K562 (cell line): ENCODE results near the gene CNP. TPM values are rescaled to one million over a fixed set of nuclear protein-coding genes. Genes with fewer than 3 reads are reported as not detected.
"Not testable (repeated sequence)": the region's sequence is repeated elsewhere in the genome, so short reads cannot be mapped to it uniquely, and the experiment has no call there.

ENCODE experiments used
- ATAC-seq: fragments of 200-7000 bp; cut with Tn5 transposase; 3 replicates; pipeline ENCODE4 v1.9.1; 2020; ENCODE audit warnings: moderate library complexity
- BruUV-seq: library from RNA; stranded (reverse); fragments of 400-500 nt; replicated peaks from 2 replicates; lab custom pipeline; 2021; lab: Mats Ljungman, UMichigan
- CTCF ChIA-PET: fragments of 300-600 bp; formaldehyde crosslinking; extraction: SDS; loops from one replicate; lab custom pipeline; 2021; ENCODE audit warnings: low intra/inter-chr PET ratio; lab: Yijun Ruan, JAX
- POLR2A ChIA-PET: fragments of 300-600, 350-650 bp; sonication (Branson Sonifier 250); formaldehyde crosslinking; extraction: SDS; loops from one replicate; lab custom pipeline; 2021; ENCODE audit warnings: antibody characterized with exemption, inconsistent platforms; lab: Yijun Ruan, JAX
- DNase-seq, 4 experiments: peaks; one replicate each; pipeline versions ENCODE4 v3.0.0 to v3.0.0-alpha.2; 2011 to 2018; ENCODE audit warnings: low spot score in 3 of 4, mixed read lengths in 3 of 4; ENCODE audit errors: extremely low read depth in 1 of 4
- FAIRE-seq: peaks from 2 replicates; lab custom pipeline; 2011; peaks lifted over from hg19 to GRCh38; lab: Jason Lieb, UNC
- H2AFZ ChIP-seq: 2 replicates; pipeline ENCODE4 v1.6.0; 2011; ENCODE audit warnings: low read depth, low read length, control low read depth, inconsistent platforms
- H3K27ac ChIP-seq: fragments of 200-600 bp; 3 replicates; pipeline ENCODE4 v1.8.0; 2011; ENCODE audit warnings: low read depth, mild to moderate bottlenecking, control low read depth, inconsistent platforms, low read length, moderate library complexity, mixed read lengths; ENCODE audit errors: extremely low read depth
- H3K27me3 ChIP-seq, 2 experiments: fragments of 300-600 bp in 1 of 2; 2 replicates in 1 of 2; 3 replicates in 1 of 2; pipeline versions ENCODE4 v1.6.0 to v1.8.0; 2011; ENCODE audit warnings: inconsistent platforms in 2 of 2, low read length in 2 of 2, mild to moderate bottlenecking in 1 of 2, mixed read lengths in 1 of 2, moderate library complexity in 1 of 2; ENCODE audit not compliant: control insufficient read depth in 2 of 2, insufficient read depth in 2 of 2
- H3K36me3 ChIP-seq: fragments of 300-600 bp; 3 replicates; pipeline ENCODE4 v1.8.0; 2011; ENCODE audit warnings: mild to moderate bottlenecking, low read length, inconsistent platforms; ENCODE audit not compliant: control insufficient read depth, insufficient read depth
- H3K4me1 ChIP-seq, 2 experiments: fragments of 200-600 bp in 1 of 2; replicated peaks in 1 of 2; 2 replicates in 1 of 2; 3 replicates in 1 of 2; pipeline versions ENCODE4 v1.5.1 to v1.8.0; 2011; ENCODE audit warnings: inconsistent platforms in 2 of 2, low read length in 2 of 2, mild to moderate bottlenecking in 1 of 2, mixed read lengths in 1 of 2, moderate library complexity in 1 of 2; ENCODE audit not compliant: control insufficient read depth in 2 of 2, insufficient read depth in 2 of 2
- H3K4me2 ChIP-seq: 2 replicates; pipeline ENCODE4 v1.6.1; 2011; ENCODE audit warnings: low read length, control low read depth, inconsistent platforms, mixed read lengths; ENCODE audit not compliant: insufficient read depth
- H3K4me3 ChIP-seq: fragments of 200-600 bp; sonication (generic), shearing (Covaris generic); 2 replicates; pipeline ENCODE4 v1.5.1; 2016; ENCODE audit warnings: control low read depth, inconsistent platforms
- H3K79me2 ChIP-seq: fragments of 200-600 bp; 3 replicates; pipeline ENCODE4 v1.8.0; 2011; ENCODE audit warnings: low read length, inconsistent platforms; ENCODE audit not compliant: control insufficient read depth, insufficient read depth
- H3K9ac ChIP-seq, 2 experiments: 2 replicates each; pipeline versions ENCODE4 v1.6.0 to v1.6.1; 2011; ENCODE audit warnings: low read depth in 2 of 2, low read length in 2 of 2, control low read depth in 1 of 2, inconsistent platforms in 1 of 2, mild to moderate bottlenecking in 1 of 2, mixed read lengths in 1 of 2; ENCODE audit not compliant: insufficient read depth in 1 of 2
- H3K9me1 ChIP-seq: one replicate; pipeline ENCODE4 v1.6.0; 2011; ENCODE audit warnings: inconsistent platforms, mild to moderate bottlenecking, low read length, moderate library complexity; ENCODE audit not compliant: control insufficient read depth, insufficient read depth
- H3K9me3 ChIP-seq: replicated peaks from 2 replicates; pipeline ENCODE4 v1.5.1; 2011; ENCODE audit warnings: low read depth, low read length, inconsistent platforms; ENCODE audit not compliant: control insufficient read depth, insufficient read depth
- H4K20me1 ChIP-seq: replicated peaks from 2 replicates; pipeline ENCODE4 v1.6.1; 2011; ENCODE audit warnings: low read length, inconsistent platforms, mixed read lengths; ENCODE audit not compliant: control insufficient read depth, insufficient read depth
- ATF3 ChIP-seq, 2 experiments: fragments of 450-650 bp in 1 of 2; sonication (generic) in 1 of 2; formaldehyde crosslinking in 1 of 2; IDR thresholded peaks in 1 of 2; conservative IDR thresholded peaks in 1 of 2; 2 replicates each; pipeline versions ENCODE4 v1.6.1 to v1.8.1; 2016 to 2023; ENCODE audit warnings: mild to moderate bottlenecking in 2 of 2, moderate library complexity in 2 of 2, inconsistent platforms in 1 of 2, missing genetic modification reagents in 1 of 2
- CEBPB ChIP-seq: fragments of 450-650 bp; IDR thresholded peaks from 2 replicates; pipeline ENCODE4 v1.6.1; 2016; ENCODE audit warnings: missing genetic modification characterization, missing compliant biosample characterization
- CEBPG ChIP-seq, 3 experiments: fragments of 200-800 bp in 1 of 3; sonication (Bioruptor generic) in 1 of 3; sonication (generic) in 1 of 3; formaldehyde crosslinking in 1 of 3; IDR thresholded peaks in 2 of 3; conservative IDR thresholded peaks in 1 of 3; 2 replicates each; pipeline versions ENCODE4 v1.6.1 to v1.8.0; 2016 to 2022; ENCODE audit warnings: missing compliant biosample characterization in 2 of 3, missing genetic modification characterization in 2 of 3, mild to moderate bottlenecking in 1 of 3, missing genetic modification reagents in 1 of 3
- WGBS: fragments of 100-300 bp; shearing (Covaris generic); methylation state at CpG from one replicate; pipeline ENCODE4 v1.1.6; 2016; ENCODE audit warnings: low coverage, mixed read lengths; ENCODE audit not compliant: insufficient coverage; ENCODE audit errors: missing lambda C conversion rate; 5-methylcytosine and 5-hydroxymethylcytosine counted together
- in situ Hi-C: fragments of 300-500 bp; cut with MboI; formaldehyde crosslinking; loops from 4 replicates; pipeline ENCODE4 v1.15.0; 2018; ENCODE audit warnings: inconsistent platforms, mixed read lengths
- intact Hi-C: fragments of 100-400 bp; cut with micrococcal nuclease; formaldehyde crosslinking; loops from 2 replicates; pipeline ENCODE4 v1.14.2; 2022
- polyA plus RNA-seq, 8 experiments: library from polyadenylated mRNA; depleted of rRNA in 4 of 8; stranded (reverse) in 5 of 8; unstranded in 3 of 8; fragments of >200 nt; fragmentation: Nextera tagmentation in 2 of 8; fragmentation: Illumina TruSeq in 1 of 8; extraction: Ambion mirVana in 2 of 8; extraction: Trizol in 1 of 8; gene quantifications; 2 replicates each; pipeline versions ENCODE4 v1.2.1 to v1.2.3, GENCODE V29; 2011 to 2014; ENCODE audit warnings: inconsistent platforms in 1 of 8, missing spikeins in 1 of 8
- total RNA-seq, 7 experiments: library from RNA; depleted of rRNA in 6 of 7; stranded (reverse); fragments of >200 nt in 6 of 7; fragmentation: Illumina TruSeq in 2 of 7; extraction: Trizol in 2 of 7; gene quantifications; 2 replicates each; pipeline versions ENCODE4 v1.2.1 to v1.2.3, GENCODE V29; 2011 to 2021; ENCODE audit warnings: low replicate concordance in 1 of 7

CNP gene
- total and polyA plus RNA-seq, 9 of the 15 experiments (the other 6 are each of a cell fraction or from before 2014, with no cell fraction given) = 1.7 to 52.0 (median 29.1) TPM

GRCh38 chr17:41931715-41932114 lies 34.9 kb upstream of the CNP start:
- H3K4me2 ChIP-seq, ATAC-seq: not testable (repeated sequence)

More at GRCh38 chr17:41931715-41932114, 34.9 kb upstream of the CNP start:
- DNase-seq; H2AFZ ChIP-seq; in situ Hi-C loops; H3K9me3 ChIP-seq; CTCF ChIA-PET; H4K20me1 ChIP-seq; BruUV-seq; H3K27me3 ChIP-seq; H3K9ac ChIP-seq; FAIRE-seq; H3K9me1 ChIP-seq; H3K4me3 ChIP-seq; H3K27ac ChIP-seq; H3K36me3 ChIP-seq; TF ChIP-seq ATF3 (CRISPR knock-in tag; conservative IDR thresholded peaks at IDR 0.05): not testable (repeated sequence)
- Histone ChIP-seq H3K79me2 (peaks cover 13% of the 10 kb centered on the region; the same call in 2 of the 3 replicates), H3K4me1 (peaks cover 19 to 21% of the 10 kb centered on the region in 2 experiments; a peak in 4 of 5 replicates)
- 82% methylated on average over 4 of the region's 4 CpGs for WGBS
- TF ChIP-seq ATF3 (IDR thresholded peaks at IDR 0.05) (peak; percentile 72), CEBPB (peak; percentile 30; the same call in 1 of the 2 replicates), CEBPG (CRISPR knock-in tag; IDR thresholded peaks at IDR 0.05) (peak; percentile 34; the same call in 1 of the 2 replicates), CEBPG (tag; conservative IDR thresholded peaks at IDR 0.05 in 1 of 2, IDR thresholded peaks at IDR 0.05 in 1 of 2) (peak; percentile 32 to 34; a peak in 2 of 4 replicates)
- intact Hi-C loops = loop anchor here (2.0 kb wide), 1 partner anchor 27 kb away; no protein-coding TSS in a partner anchor
- POLR2A ChIA-PET = interaction anchor here (1.6 to 2.0 kb wide), 2 partner anchors 154 to 243 kb away, joined by 6 to 9 read pairs; partner anchors contain the start of gene EIF1
